ENCODE results near the gene IL9R.
"Not testable (repeated sequence)": the region's sequence is repeated elsewhere in the genome, so short reads cannot be mapped to it uniquely, and the experiment has no call there.

DNA sequence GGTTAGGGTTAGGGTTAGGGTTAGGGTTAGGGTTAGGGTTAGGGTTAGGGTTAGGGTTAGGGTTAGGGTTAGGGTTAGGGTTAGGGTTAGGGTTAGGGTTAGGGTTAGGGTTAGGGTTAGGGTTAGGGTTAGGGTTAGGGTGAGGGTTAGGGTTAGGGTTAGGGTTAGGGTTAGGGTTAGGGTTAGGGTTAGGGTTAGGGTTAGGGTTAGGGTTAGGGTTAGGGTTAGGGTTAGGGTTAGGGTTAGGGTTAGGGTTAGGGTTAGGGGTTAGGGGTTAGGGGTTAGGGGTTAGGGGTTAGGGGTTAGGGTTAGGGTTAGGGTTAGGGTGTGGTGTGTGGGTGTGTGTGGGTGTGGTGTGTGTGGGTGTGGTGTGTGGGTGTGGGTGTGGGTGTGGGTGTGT lies 33.0 kb downstream of the IL9R start:
- not testable (repeated sequence) for TF ChIP-seq FOXJ3 (CRISPR knock-in tag; IDR thresholded peaks at IDR 0.05); NCOA2 (IDR thresholded peaks at IDR 0.05; ENCODE audit: partially characterized antibody in 2 of 2); U2AF1 (optimal IDR thresholded peaks at IDR 0.05; ENCODE audit: low read depth, low read length); HDAC2 (IDR thresholded peaks at IDR 0.05); POU5F1 (IDR thresholded peaks at IDR 0.05; ENCODE audit: borderline replicate concordance, low read depth, low read length, partially characterized antibody); BACH1 (tag; IDR thresholded peaks at IDR 0.05); SREBF1 (IDR thresholded peaks at IDR 0.05; ENCODE audit: borderline replicate concordance, low read depth, low read length); RBFOX2 (IDR thresholded peaks at IDR 0.05; ENCODE audit: low read depth, low read length); NONO (IDR thresholded peaks at IDR 0.05; ENCODE audit: low read depth in 2 of 2, low read length in 1 of 2); CTBP1 (IDR thresholded peaks at IDR 0.05; ENCODE audit: borderline replicate concordance); ZNF197 (CRISPR knock-in tag; IDR thresholded peaks at IDR 0.05; ENCODE audit: low read depth); MAZ (CRISPR knock-in tag; conservative IDR thresholded peaks at IDR 0.05 in 1 of 2, IDR thresholded peaks at IDR 0.05 in 1 of 2); SIRT6 (IDR thresholded peaks at IDR 0.05; ENCODE audit: low read depth, low read length)
